ENCODE measurements around the gene PUM1.
"Not testable (repeated sequence)": the region's sequence is repeated elsewhere in the genome, so short reads cannot be mapped to it uniquely, and the experiment has no call there.

PUM1 gene

DNA sequence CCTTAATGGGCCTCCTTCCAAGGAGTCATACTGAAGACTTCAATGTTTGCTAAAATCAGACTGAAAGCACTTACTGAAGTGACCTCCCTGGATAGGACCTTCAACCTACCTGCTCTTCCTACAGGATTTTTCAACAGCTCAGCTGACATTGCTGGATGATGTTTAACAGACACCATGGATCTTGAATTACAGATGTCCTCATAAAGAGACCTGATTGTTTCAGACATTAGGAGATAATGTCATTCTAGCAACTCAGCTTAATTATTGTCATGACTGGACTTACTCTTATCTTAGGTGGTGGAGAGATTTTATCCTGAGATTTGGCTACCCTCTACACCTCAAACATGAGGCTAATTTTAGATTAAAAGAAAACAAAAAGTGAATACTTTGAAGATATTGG is 83.1 kb downstream of the PUM1 start:
- TF ChIP-seq, protein P1, sequence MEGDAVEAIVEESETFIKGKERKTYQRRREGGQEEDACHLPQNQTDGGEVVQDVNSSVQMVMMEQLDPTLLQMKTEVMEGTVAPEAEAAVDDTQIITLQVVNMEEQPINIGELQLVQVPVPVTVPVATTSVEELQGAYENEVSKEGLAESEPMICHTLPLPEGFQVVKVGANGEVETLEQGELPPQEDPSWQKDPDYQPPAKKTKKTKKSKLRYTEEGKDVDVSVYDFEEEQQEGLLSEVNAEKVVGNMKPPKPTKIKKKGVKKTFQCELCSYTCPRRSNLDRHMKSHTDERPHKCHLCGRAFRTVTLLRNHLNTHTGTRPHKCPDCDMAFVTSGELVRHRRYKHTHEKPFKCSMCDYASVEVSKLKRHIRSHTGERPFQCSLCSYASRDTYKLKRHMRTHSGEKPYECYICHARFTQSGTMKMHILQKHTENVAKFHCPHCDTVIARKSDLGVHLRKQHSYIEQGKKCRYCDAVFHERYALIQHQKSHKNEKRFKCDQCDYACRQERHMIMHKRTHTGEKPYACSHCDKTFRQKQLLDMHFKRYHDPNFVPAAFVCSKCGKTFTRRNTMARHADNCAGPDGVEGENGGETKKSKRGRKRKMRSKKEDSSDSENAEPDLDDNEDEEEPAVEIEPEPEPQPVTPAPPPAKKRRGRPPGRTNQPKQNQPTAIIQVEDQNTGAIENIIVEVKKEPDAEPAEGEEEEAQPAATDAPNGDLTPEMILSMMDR (conservative IDR thresholded peaks at IDR 0.05; ENCODE audit: low read length), result no peak
- no peak for DNase-seq (ENCODE audit: low read depth)
- no peak overlapping the region for H3K4me3 ChIP-seq (ENCODE audit: low read length)

DNA sequence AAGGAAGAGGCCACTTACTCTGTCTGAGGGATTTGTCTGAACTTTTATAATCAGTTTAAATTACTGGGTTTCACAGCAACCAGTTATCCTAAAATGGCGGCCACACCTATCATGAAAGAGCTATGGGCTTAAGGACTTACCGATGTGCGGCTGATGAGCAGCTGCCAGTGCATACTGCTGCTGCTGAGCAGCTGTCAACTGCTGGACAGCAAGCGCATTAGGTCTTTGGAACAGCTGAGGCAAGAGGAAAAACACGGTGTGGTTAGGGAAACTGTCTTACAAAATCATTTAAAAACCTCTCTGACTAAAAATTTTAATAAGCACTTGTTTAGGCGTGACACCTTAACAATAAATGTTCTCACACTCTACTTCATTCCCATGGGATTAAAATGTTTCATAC is 84.3 kb downstream of the PUM1 start:
- H3K4me3 ChIP-seq (ENCODE audit: low read length), result no peak overlapping the region
- peak; percentile 20 for DNase-seq (ENCODE audit: low read depth)
- TF ChIP-seq, protein P1 (conservative IDR thresholded peaks at IDR 0.05; ENCODE audit: low read length), result no peak

DNA sequence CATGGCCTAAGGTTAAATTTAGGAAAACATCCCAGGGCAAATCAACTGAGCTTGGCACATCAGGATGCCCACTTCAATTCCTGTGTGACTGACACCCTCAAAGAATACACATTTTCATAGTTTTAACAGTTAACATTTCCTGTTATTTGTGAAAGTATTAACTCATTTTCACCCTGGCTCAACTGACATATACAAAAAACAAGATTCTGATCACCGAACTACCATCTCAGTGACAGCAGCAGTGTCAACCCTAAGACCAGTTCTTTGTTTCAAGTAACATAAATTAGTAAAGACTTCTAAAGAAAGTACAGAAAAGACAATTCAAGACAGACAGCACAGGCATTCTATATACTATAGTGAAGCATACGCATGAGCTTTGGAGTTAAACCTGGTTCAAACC is 88.0 kb downstream of the PUM1 start:
- H3K4me3 ChIP-seq (ENCODE audit: low read length), result no peak overlapping the region
- TF ChIP-seq, protein P1 (conservative IDR thresholded peaks at IDR 0.05; ENCODE audit: low read length), result no peak

DNA sequence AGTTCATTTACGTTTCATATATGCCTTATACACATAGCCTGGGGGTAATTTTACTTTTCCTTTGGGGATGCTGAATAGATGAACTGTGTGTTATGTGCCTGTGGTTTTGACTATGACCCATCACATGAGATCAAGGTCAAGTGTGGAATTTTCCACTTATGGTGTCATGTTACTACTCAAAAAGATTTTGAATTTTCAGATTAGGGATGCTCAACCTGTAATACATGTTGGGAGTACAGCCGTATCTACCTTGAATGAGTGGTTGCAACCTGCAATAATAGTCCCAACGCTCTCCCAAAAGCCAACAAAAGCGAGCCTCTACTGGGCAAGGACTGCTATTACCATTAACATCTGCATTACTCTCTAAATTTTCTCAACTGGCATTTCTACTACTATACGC is 88.4 kb downstream of the PUM1 start:
- peak; percentile 35 for DNase-seq (ENCODE audit: low read depth)
- TF ChIP-seq, protein P1 (conservative IDR thresholded peaks at IDR 0.05; ENCODE audit: low read length), result no peak; the same call in 1 of the 2 replicates
- H3K4me3 ChIP-seq (ENCODE audit: low read length), result no peak overlapping the region

More for the DNA sequence above, 88.0 kb downstream of the PUM1 start:
- no peak for DNase-seq (ENCODE audit: low read depth)

DNA sequence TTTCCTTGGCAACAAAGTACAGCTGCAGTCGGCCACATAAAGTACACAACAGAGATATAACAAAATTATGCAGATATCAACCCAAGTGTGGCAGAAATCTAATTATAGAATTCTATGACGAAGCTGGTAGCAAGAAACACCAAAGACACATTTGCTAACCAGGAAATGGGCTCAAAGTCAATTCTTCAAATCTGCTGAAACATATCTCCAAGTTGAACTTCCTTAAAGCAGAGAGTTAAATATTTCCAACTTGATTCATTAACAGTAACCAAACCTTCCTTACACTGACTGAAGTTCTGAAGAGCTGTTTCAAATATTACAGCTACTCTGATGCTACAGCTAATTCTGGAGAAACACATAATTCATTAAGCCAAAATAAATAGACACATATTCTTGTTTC is 89.4 kb downstream of the PUM1 start:
- TF ChIP-seq, protein P1 (conservative IDR thresholded peaks at IDR 0.05; ENCODE audit: low read length), result no peak
- no peak overlapping the region for H3K4me3 ChIP-seq (ENCODE audit: low read length)
- DNase-seq (ENCODE audit: low read depth), result peak; percentile 78

DNA sequence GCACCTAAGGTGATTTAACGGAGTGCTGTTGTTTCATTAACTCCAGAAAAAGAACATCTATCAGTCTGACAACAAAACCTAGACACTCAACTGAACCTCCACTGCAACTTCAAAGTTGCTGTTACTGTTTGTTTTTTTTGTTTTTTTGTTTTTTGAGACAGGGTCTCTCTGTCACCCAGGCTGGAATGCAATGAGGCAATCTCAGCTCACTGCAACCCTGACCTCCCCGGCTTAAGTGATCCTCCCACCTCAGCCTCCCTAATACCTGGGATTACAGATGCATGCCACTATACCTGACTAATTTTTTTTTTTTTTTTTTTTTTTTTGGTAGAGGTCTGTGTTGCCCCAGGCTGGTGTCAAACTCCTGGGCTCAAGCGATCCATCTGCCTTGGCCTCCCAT is 90.3 kb downstream of the PUM1 start:
- TF ChIP-seq, protein P1 (conservative IDR thresholded peaks at IDR 0.05; ENCODE audit: low read length), result no peak
- H3K4me3 ChIP-seq (ENCODE audit: low read length), result no peak overlapping the region
- DNase-seq (ENCODE audit: low read depth), result no peak

DNA sequence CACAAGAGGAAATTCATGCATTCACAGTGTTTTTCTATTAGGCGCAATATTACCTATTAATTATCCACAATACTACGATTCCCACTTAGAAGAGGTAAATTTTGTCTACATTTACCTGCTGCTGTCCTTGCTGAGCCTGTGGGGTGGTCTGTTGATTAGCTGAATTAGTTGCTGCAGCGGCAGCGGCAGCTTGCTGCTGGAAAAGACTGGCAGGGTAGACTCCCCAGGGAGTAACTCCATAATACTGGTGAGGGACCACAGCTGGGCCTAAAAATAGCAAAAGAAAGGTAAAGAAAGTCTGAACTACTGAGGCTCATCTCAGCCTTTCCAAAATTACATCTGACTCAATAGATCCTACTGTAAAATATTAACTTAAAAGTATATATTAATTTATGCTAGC is 91.0 kb downstream of the PUM1 start:
- TF ChIP-seq, protein P1 (conservative IDR thresholded peaks at IDR 0.05; ENCODE audit: low read length), result no peak

DNA sequence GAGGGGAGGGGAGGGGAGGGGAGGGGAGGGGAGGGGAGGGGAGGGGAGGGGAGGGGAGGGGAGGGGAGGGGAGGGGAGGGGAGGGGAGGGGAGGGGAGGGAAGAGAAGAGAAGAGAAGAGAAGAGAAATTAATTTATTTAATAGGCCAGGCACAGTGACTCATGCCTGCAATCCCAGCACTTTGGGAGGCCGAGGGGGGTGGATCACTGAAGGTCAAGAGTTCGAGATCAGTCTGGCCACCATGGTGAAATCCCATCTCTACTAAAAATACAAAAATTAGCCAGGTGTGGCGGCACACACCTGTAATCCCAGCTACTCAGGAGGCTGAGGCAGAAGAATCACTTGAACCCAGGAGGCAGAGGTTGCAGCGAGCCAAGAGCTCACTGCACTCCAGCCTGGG is 93.2 kb downstream of the PUM1 start:
- DNase-seq (ENCODE audit: low read depth); H3K4me3 ChIP-seq (ENCODE audit: low read length): not testable (repeated sequence)

More for the DNA sequence above, 91.0 kb downstream of the PUM1 start:
- no peak for DNase-seq (ENCODE audit: low read depth)
- no peak overlapping the region for H3K4me3 ChIP-seq (ENCODE audit: low read length)
